DND-41 (cell line): Measurements from ENCODE around the gene BRCA2.
A peak's percentile ranks its signal among the peaks of the same experiment; 100 is the strongest.

Source experiments
- ATAC-seq: fragments of 200-7000 bp; cut with Tn5 transposase; 3 replicates; pipeline ENCODE4 v1.9.1; 2021; ENCODE audit warnings: low read depth; ENCODE audit not compliant: insufficient read depth
- DNase-seq: peaks from one replicate; pipeline ENCODE4 v3.0.0-alpha.2; 2020
- H2AFZ ChIP-seq: 2 replicates; pipeline ENCODE4 v1.6.0; 2012; ENCODE audit warnings: low read depth, low read length
- H3K27ac ChIP-seq: 2 replicates; pipeline ENCODE4 v1.5.1; 2012; ENCODE audit warnings: low read length, inconsistent platforms
- H3K27me3 ChIP-seq: fragments of 200-600 bp; sonication (generic); 2 replicates; pipeline ENCODE4 v1.6.0; 2012; ENCODE audit warnings: low read length, mild to moderate bottlenecking, inconsistent platforms; ENCODE audit not compliant: insufficient read depth, poor library complexity
- H3K36me3 ChIP-seq: 2 replicates; pipeline ENCODE4 v1.5.1; 2012; ENCODE audit warnings: low read length, inconsistent platforms; ENCODE audit not compliant: insufficient read depth
- H3K4me1 ChIP-seq: 2 replicates; pipeline ENCODE4 v1.5.1; 2012; ENCODE audit warnings: mild to moderate bottlenecking, low read length; ENCODE audit not compliant: insufficient read depth
- H3K4me2 ChIP-seq: 2 replicates; pipeline ENCODE4 v1.6.0; 2012; ENCODE audit warnings: mild to moderate bottlenecking, moderate library complexity, low read length, inconsistent platforms; ENCODE audit not compliant: insufficient read depth
- H3K4me3 ChIP-seq, 2 experiments: fragments of 200-600 bp in 1 of 2; shearing (Covaris generic) in 1 of 2; 2 replicates each; pipeline ENCODE4 v1.5.1; 2012 to 2016; ENCODE audit warnings: inconsistent platforms in 2 of 2, low read length in 2 of 2, mild to moderate bottlenecking in 2 of 2, low read depth in 1 of 2, moderate library complexity in 1 of 2
- H3K79me2 ChIP-seq: 2 replicates; pipeline ENCODE4 v1.6.0; 2012; ENCODE audit warnings: low read length, inconsistent platforms; ENCODE audit not compliant: insufficient read depth
- H3K9ac ChIP-seq: 2 replicates; pipeline ENCODE4 v1.6.0; 2012; ENCODE audit warnings: low read depth, mild to moderate bottlenecking, inconsistent platforms, low read length, moderate library complexity
- H3K9me3 ChIP-seq: 2 replicates; pipeline ENCODE4 v1.5.1; 2012; ENCODE audit warnings: low read length, moderate library complexity, mild to moderate bottlenecking, inconsistent platforms; ENCODE audit not compliant: insufficient read depth, severe bottlenecking
- H4K20me1 ChIP-seq: 2 replicates; pipeline ENCODE4 v1.6.0; 2012; ENCODE audit warnings: low read length; ENCODE audit not compliant: insufficient read depth
- EZH2 ChIP-seq: IDR thresholded peaks from 3 replicates; pipeline ENCODE4 v1.6.1; 2012; ENCODE audit warnings: borderline replicate concordance, low read depth, mild to moderate bottlenecking, moderate library complexity, low read length, inconsistent platforms; ENCODE audit not compliant: severe bottlenecking
- TF ChIP-seq, protein P1 (sequence below): IDR thresholded peaks from 2 replicates; pipeline ENCODE4 v1.5.1; 2012; ENCODE audit warnings: borderline replicate concordance, low read length, moderate library complexity, mild to moderate bottlenecking; ENCODE audit not compliant: poor library complexity, severe bottlenecking; ENCODE audit errors: extremely low read depth

Gene BRCA2

GRCh38 chr13:32267836-32268439 lies 47.4 kb upstream of the BRCA2 start:
- TF ChIP-seq EZH2 = no peak
- TF ChIP-seq, protein P1, sequence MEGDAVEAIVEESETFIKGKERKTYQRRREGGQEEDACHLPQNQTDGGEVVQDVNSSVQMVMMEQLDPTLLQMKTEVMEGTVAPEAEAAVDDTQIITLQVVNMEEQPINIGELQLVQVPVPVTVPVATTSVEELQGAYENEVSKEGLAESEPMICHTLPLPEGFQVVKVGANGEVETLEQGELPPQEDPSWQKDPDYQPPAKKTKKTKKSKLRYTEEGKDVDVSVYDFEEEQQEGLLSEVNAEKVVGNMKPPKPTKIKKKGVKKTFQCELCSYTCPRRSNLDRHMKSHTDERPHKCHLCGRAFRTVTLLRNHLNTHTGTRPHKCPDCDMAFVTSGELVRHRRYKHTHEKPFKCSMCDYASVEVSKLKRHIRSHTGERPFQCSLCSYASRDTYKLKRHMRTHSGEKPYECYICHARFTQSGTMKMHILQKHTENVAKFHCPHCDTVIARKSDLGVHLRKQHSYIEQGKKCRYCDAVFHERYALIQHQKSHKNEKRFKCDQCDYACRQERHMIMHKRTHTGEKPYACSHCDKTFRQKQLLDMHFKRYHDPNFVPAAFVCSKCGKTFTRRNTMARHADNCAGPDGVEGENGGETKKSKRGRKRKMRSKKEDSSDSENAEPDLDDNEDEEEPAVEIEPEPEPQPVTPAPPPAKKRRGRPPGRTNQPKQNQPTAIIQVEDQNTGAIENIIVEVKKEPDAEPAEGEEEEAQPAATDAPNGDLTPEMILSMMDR = peak; percentile 61
- Histone ChIP-seq H3K9me3 (no peaks in the 10 kb centered on the region), H3K27ac (no peak overlapping the region), H3K4me1 (no peaks in the 10 kb centered on the region), H3K9ac (no peak overlapping the region), H3K27me3 (peaks cover 4% of the 10 kb centered on the region), H4K20me1 (no peaks in the 10 kb centered on the region), H2AFZ (no peak overlapping the region), H3K4me3 (no peak overlapping the region), H3K4me2 (no peak overlapping the region), H3K36me3 (no peaks in the 10 kb centered on the region), H3K79me2 (no peaks in the 10 kb centered on the region)
- ATAC-seq (no peak), DNase-seq (peak; percentile 9)

- Histone ChIP-seq H4K20me1 (no peaks in the 10 kb centered on the region), H3K36me3 (no peaks in the 10 kb centered on the region), H3K4me3 (no peak overlapping the region), H3K4me1 (no peaks in the 10 kb centered on the region), H3K79me2 (no peaks in the 10 kb centered on the region), H3K27me3 (peaks cover 4% of the 10 kb centered on the region), H3K9me3 (no peaks in the 10 kb centered on the region), H3K27ac (no peak overlapping the region), H3K9ac (no peak overlapping the region), H2AFZ (no peak overlapping the region), H3K4me2 (no peak overlapping the region)
- no peak for DNase-seq
- no peak for ATAC-seq
- TF ChIP-seq, protein P1 = no peak
- TF ChIP-seq EZH2 = no peak
These were observed 43.2 kb upstream of the BRCA2 start for GRCh38 chr13:32272021-32272683.

DNA sequence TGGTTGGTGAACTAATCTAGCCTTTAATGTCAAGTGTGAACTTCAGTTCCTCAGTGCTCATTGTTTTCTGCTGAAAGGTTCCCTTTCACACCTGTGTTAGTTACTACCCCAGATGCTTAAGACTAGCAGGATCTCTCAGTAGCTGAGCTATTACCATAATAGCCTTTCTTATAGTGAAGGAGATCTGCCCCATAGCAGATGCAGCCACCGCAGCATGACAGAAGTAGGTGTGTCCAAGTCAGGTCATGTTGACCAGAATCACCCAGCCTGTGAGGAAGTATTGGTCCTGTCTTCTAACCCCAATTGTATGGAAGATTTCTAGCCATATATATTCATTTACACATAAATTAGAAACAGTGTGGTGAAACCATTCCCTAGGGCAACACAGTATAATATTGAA lies 37.5 kb upstream of the BRCA2 start:
- Histone ChIP-seq H4K20me1 (no peaks in the 10 kb centered on the region), H3K79me2 (no peaks in the 10 kb centered on the region), H2AFZ (no peak overlapping the region), H3K9ac (no peak overlapping the region), H3K36me3 (no peaks in the 10 kb centered on the region), H3K4me1 (no peaks in the 10 kb centered on the region), H3K4me2 (no peak overlapping the region), H3K4me3 (no peak overlapping the region), H3K9me3 (no peaks in the 10 kb centered on the region), H3K27me3 (peaks cover 7% of the 10 kb centered on the region), H3K27ac (no peak overlapping the region)
- TF ChIP-seq, protein P1 = no peak
- no peak for TF ChIP-seq EZH2
- no peak for DNase-seq
- ATAC-seq = no peak
